Right renal pelvis (tissue), 4 donors: ENCODE data around the gene GNAT2. TPM values are rescaled to one million over a fixed set of nuclear protein-coding genes. Genes with fewer than 3 reads are reported as not detected.

ENCODE experiments used
- DNase-seq, 4 donors: peaks; one replicate each; pipeline ENCODE4 v3.0.0-alpha.2; 2013; ENCODE audit warnings: low read depth in 4 of 4, low spot score in 3 of 4, missing footprints in 1 of 4
- polyA plus RNA-seq, 4 donors: library from polyadenylated mRNA; unstranded; fragments of 120-200 nt; gene quantifications; one replicate each; pipeline ENCODE4 v1.2.1, GENCODE V29; 2013; ENCODE audit not compliant: insufficient read length in 4 of 4

Gene GNAT2
- polyA plus RNA-seq, 4 donors: 0.06 TPM; not detected in 3

GRCh38 chr1:109615879-109616278 lies 3.5 kb downstream of the GNAT2 start:
- DNase-seq: no peak

- no peak for DNase-seq
Observed at GRCh38 chr1:109613361-109614147, 5.9 kb downstream of the GNAT2 start.

GRCh38 chr1:109611308-109611990 lies 8.0 kb downstream of the GNAT2 start:
- no peak for DNase-seq

GRCh38 chr1:109610609-109611307 lies 8.7 kb downstream of the GNAT2 start:
- DNase-seq: no peak

GRCh38 chr1:109609881-109610280 lies 9.5 kb downstream of the GNAT2 start:
- no peak for DNase-seq

GRCh38 chr1:109605381-109605780 lies 14.0 kb downstream of the GNAT2 start:
- DNase-seq: no peak

- DNase-seq: no peak
Observed at GRCh38 chr1:109603229-109603628, 16.2 kb downstream of the GNAT2 start.

GRCh38 chr1:109598655-109599054 lies 20.8 kb downstream of the GNAT2 start:
- DNase-seq: peak in 1 of 4 donors; percentile 24

- DNase-seq: no peak
Observed at GRCh38 chr1:109598156-109598555, 21.3 kb downstream of the GNAT2 start.

- peak in 1 of 4 donors; percentile 38 for DNase-seq
Observed at GRCh38 chr1:109595531-109595930, 23.9 kb downstream of the GNAT2 start.

- no peak for DNase-seq
Observed at GRCh38 chr1:109592916-109593315, 26.5 kb downstream of the GNAT2 start.

- DNase-seq: no peak
Observed at GRCh38 chr1:109589679-109590078, 29.7 kb downstream of the GNAT2 start.

GRCh38 chr1:109589177-109589576 lies 30.2 kb downstream of the GNAT2 start:
- no peak for DNase-seq

- no peak for DNase-seq
Observed at GRCh38 chr1:109586055-109586454, 33.4 kb downstream of the GNAT2 start.

GRCh38 chr1:109584766-109585165 lies 34.6 kb downstream of the GNAT2 start:
- no peak for DNase-seq

GRCh38 chr1:109582021-109582420 lies 37.4 kb downstream of the GNAT2 start:
- DNase-seq: no peak

- DNase-seq: no peak
Observed at GRCh38 chr1:109579491-109579890, 39.9 kb downstream of the GNAT2 start.

GRCh38 chr1:109578947-109579443 lies 40.4 kb downstream of the GNAT2 start:
- no peak for DNase-seq

GRCh38 chr1:109573785-109574184 lies 45.6 kb downstream of the GNAT2 start:
- DNase-seq: no peak

- no peak for DNase-seq
Observed at GRCh38 chr1:109570414-109570813, 49.0 kb downstream of the GNAT2 start.

- DNase-seq: no peak
Observed at GRCh38 chr1:109569323-109569722, 50.1 kb downstream of the GNAT2 start.
